ENCODE results near the gene GPHB5.

GRCh38 chr14:63266106-63266505, 52.6 kb downstream of the GPHB5 start:
- TF ChIP-seq, protein P1, sequence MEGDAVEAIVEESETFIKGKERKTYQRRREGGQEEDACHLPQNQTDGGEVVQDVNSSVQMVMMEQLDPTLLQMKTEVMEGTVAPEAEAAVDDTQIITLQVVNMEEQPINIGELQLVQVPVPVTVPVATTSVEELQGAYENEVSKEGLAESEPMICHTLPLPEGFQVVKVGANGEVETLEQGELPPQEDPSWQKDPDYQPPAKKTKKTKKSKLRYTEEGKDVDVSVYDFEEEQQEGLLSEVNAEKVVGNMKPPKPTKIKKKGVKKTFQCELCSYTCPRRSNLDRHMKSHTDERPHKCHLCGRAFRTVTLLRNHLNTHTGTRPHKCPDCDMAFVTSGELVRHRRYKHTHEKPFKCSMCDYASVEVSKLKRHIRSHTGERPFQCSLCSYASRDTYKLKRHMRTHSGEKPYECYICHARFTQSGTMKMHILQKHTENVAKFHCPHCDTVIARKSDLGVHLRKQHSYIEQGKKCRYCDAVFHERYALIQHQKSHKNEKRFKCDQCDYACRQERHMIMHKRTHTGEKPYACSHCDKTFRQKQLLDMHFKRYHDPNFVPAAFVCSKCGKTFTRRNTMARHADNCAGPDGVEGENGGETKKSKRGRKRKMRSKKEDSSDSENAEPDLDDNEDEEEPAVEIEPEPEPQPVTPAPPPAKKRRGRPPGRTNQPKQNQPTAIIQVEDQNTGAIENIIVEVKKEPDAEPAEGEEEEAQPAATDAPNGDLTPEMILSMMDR (IDR thresholded peaks at IDR 0.05; ENCODE audit: low read depth, low read length): no peak
- TF ChIP-seq EZH2phosphoT487 (IDR thresholded peaks at IDR 0.05; ENCODE audit: low read depth): no peak

Data from OCI-LY3 (cell line).